ENCODE measurements around the gene HSPA12A.

GRCh38 chr10:116657863-116658551 is 84.4 kb downstream of the HSPA12A start:
- TF ChIP-seq CTCF (conservative IDR thresholded peaks at IDR 0.05; ENCODE audit: low read depth, low read length), result no peak
- no peak for TF ChIP-seq EZH2 (IDR thresholded peaks at IDR 0.05; ENCODE audit: borderline replicate concordance, low read depth, low read length, poor library complexity, severe bottlenecking)

Data from A673 (cell line).